Activated naive CD4-positive, alpha-beta T cell (primary cell): ENCODE data around the gene ATXN1.
A peak's percentile ranks its signal among the peaks of the same experiment; 100 is the strongest.
"Not testable (repeated sequence)": the region's sequence is repeated elsewhere in the genome, so short reads cannot be mapped to it uniquely, and the experiment has no call there.

Experiments
- DNase-seq, 4 experiments: peaks; one replicate each; lab custom pipeline; 2025; lab: John Stamatoyannopoulos, UW

The ATXN1 gene

DNA sequence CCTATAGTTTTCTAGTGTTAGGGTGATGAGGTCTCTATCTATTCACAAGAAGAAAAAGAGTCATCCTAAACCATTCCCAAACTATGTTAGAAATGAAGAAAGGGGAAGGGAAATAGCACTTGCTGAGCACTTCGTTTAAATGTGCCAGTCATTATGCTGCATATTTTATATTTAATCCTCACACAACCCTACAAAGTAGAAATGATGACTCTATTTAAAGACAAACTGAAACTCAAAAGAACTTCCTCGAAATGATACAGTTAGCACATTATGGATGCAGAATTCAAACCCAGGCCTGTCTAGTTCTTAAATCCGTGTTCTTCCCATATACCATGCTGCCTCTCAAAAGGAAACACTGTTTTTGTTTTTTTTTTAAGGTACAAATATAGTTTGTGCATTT lies 348.3 kb downstream of the ATXN1 start:
- DNase-seq = no peak

- DNase-seq = no peak
Observed at GRCh38 chr6:16412171-16412570, 349.1 kb downstream of the ATXN1 start.

DNA sequence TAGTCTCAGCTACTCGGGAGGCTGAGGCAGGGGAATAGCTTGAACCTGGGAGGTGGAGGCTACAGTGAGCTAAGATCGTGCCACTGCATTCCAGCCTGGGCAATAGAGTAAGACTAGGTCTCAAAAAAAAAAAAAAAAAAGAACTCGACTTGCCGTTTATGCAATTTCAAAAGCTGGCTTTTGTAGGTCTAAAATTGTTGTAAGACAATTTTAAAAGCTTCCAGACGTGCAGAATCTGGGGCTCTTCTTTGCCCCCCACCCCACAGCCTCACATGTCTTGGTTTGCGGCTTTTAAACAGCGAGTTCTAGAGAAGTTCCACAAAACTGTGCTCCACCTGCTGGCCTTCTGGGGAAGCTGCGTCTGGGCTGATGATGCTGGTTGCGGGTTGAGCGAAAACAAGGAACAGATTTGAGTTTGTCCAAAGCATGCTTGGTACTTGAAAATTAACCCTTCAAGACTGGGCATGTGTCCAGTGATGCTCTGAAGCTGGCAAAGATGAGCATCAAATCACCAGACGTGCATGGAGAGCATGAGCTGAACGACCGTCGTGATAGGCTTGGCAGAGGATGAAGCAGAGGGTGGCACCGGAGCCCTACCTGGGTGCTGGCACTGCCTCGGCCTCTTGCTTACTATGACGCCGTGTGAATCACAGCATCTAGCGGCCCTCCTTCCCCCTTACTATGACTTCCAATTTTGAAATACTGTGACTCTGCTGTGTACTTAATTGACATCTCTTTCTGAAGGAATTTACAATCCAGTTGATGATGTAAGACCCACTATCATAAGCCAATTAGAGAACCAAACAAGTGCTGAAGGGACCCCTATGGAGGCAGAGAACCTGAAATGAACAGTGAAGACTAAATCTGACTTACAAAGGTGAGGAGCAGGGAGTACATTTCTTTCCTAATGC lies 351.5 kb downstream of the ATXN1 start:
- peak in 2 of 4 experiments; percentile 7 to 10 for DNase-seq

DNA sequence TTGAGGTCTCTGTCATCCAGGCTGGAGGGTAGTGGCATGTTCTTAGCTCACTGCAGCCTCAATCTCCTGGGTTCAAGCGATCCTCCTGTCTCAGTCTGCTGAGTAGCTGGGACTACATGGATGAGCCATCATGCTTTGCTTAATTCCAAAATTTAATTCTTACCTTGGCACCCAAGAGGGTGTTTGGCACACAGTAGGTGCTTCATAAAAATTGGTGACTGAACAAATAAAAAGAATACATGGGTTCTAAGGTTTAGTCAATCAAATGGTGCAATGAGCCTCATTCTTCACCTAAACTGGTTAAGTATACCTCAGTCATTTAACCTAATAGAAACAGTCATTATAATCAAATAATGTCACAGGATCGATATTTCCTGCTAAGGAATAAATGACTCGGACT lies 352.5 kb downstream of the ATXN1 start:
- no peak for DNase-seq

- DNase-seq = no peak
Observed at GRCh38 chr6:16406966-16407365, 354.3 kb downstream of the ATXN1 start.

- not testable (repeated sequence) for DNase-seq
Observed at GRCh38 chr6:16406538-16406937, 354.7 kb downstream of the ATXN1 start.

GRCh38 chr6:16405375-16405774 lies 355.9 kb downstream of the ATXN1 start:
- no peak for DNase-seq

DNA sequence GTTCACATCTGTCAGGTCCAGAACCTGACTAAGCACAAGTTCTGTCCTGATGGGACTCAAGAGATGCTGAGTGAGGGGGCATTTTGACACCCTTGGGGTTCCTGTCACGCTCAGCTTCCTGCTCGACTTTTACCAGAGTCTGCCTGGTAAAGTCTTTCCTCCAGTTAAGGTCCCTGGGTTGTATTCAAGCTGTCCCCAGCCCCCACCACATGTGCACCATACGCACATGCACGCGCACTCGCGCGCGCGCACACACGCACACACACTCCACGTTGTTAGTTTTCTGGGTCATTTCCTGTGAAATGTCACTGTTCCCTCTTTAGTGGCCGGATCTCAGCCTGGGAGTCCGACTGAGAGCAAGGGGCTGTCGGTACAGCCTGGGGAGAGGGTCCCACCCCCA lies 356.8 kb downstream of the ATXN1 start:
- no peak for DNase-seq

DNA sequence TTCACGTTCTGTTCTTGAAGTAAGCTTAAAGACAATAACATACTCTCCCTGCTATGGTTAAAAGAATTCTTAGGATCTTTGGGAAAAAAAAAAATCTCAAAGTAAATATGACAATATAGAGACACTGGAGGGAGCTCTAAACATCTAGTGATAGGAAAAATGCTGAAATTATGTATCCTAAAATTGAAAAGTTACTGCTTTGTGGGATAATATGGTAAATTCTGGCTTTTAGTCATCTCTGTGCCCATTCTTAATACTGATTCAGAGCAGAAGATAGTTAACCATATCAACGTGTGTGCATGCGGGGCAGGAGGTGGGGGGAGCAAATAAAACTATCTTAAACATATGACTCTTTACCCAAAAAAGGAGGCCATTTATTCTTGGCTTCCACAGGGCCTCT lies 357.4 kb downstream of the ATXN1 start:
- no peak for DNase-seq

- no peak for DNase-seq
Observed at GRCh38 chr6:16402581-16402900, 358.7 kb downstream of the ATXN1 start.

- DNase-seq = no peak
Observed at GRCh38 chr6:16400248-16400760, 361.0 kb downstream of the ATXN1 start.

GRCh38 chr6:16399695-16400094 lies 361.6 kb downstream of the ATXN1 start:
- no peak for DNase-seq

- DNase-seq = no peak
Observed at GRCh38 chr6:16399158-16399557, 362.1 kb downstream of the ATXN1 start.

DNA sequence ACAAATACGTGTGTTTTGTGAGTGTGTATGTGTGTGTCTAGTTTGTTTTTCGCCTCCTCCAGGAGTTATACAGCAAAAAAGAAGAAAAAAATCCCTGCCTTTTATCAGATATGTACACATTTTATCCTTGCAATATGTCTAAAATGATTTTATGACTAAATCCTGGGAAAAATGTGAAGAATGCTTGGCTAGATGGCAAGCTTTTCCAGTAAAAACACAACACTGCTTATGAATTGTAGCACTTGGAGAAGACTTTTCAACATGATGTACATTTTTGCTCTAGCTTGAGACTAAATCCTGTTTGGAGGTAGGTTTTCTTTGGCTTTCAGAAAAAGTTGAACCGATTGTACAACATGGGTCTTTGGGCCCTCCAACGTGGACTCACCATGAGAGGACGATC lies 362.7 kb downstream of the ATXN1 start:
- DNase-seq = no peak

DNA sequence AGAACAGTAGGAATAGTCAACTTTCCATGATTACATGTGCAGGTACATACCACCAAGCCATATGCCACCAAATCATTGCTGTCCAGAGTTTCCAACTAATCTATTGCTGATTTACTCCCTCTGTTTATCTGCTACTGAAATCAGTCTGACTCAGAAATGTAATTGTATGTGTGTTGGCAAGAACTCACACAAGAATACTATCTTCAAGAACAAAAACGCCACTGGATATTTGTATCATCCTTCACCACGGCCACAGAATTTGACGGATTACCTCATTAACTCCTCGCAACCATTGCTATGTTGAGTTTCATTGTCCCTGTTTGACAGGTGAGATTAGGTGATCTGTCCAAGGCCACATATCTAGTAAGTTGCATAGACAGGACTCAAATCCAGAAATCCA lies 363.6 kb downstream of the ATXN1 start:
- no peak for DNase-seq

DNA sequence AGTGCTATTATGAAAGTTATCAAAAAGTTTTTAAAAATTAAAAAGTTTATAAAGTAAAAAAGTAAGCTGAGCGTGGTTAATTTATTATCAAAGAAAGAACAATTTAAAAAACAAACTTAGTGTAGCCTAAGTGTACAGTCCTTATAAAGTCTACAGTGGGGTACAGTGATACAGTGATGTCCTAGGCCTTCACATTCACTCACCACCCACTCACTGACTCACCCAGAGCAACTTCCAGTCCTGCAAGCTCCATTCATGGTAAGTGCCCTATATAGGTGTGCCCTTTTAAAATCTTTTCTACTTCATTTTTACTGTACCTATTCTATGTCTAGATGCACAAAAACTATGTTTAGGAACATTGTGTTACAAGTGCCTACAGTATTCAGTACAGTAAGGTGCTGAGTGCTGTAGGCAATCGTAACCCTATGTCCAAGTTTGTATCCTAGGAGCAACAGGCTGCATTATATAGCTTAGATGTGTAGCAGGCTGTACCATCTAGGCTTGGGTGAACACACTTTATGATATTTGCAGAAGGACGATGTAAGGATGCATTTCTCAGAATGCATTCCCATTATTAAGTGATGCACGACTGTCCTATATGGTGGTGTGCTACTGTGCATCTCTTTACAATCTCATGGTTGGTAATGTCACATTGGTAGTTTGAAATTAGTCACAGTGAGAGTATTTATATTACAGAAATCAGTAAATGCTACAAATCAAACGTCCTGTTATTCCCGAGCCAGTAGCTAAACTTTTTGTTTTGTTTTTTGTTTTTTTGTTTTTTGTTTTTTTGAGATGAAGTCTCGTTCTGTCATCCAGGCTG lies 364.6 kb downstream of the ATXN1 start:
- no peak for DNase-seq

- DNase-seq = no peak
Observed at GRCh38 chr6:16394632-16395031, 366.6 kb downstream of the ATXN1 start.

- no peak for DNase-seq
Observed at GRCh38 chr6:16393326-16393725, 367.9 kb downstream of the ATXN1 start.

GRCh38 chr6:16392010-16392409 lies 369.2 kb downstream of the ATXN1 start:
- no peak for DNase-seq

GRCh38 chr6:16391451-16391912 lies 369.8 kb downstream of the ATXN1 start:
- DNase-seq = no peak

DNA sequence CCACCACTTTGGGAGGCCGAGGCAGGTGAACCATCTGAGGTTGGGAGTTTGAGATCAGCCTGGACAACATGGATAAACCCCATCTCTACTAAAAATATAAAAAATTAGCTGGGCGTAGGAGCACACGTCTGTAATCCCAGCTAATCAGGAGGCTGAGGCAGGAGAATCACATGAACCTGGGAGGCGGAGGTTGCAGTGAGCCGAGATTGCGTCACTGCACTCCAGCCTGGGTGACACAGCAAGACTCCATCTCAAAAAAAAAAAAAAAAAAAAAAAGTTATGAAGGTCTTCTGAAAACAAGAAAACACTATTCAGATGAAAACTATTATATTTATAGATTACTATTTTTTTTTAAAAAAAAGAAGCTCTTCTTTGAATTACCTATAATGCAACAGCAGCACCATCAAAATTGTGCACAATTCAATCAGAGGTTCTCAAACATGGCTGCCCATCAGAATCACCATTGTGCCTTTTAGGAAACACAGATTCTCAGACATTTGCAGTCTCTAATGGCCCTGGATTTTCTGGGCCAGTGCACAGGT lies 370.3 kb downstream of the ATXN1 start:
- DNase-seq = not testable (repeated sequence)

GRCh38 chr6:16389642-16390041 lies 371.6 kb downstream of the ATXN1 start:
- DNase-seq = no peak

DNA sequence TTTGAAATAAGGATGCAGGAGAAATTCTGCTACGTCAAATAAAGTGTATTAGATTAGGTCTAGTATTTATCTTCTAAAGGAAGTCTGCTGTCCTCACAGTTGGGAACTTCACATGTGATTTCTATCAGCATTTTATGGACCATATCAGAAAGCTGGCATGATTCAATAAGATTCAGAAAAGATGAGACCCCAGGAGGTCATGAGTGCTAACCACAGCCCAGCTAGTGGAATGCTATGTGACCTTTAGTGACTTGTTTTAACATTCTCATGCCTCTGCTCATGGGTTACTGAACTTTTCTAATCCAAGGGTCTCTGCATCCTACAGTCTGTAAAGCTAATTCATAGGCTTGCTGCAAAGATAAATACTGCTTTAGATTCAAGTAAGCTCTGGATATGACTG lies 372.8 kb downstream of the ATXN1 start:
- DNase-seq = no peak
